Measurements from ENCODE around the gene SERTAD1. TPM values are rescaled to one million over a fixed set of nuclear protein-coding genes. Genes with fewer than 3 reads are reported as not detected.

Gene SERTAD1
- polyA plus RNA-seq, 4 donors = 8.7 to 29.7 (median 22.6) TPM

GRCh38 chr19:40417643-40417981 is 8.2 kb downstream of the SERTAD1 start:
- DNase-seq (no peak), FAIRE-seq (no peak)
- WGBS, 3 donors = 76 to 82% (median 76%) methylated on average over 4 of the region's 4 CpGs
- Histone ChIP-seq H3K4me1 (ENCODE audit: control insufficient read depth in 3 of 3, insufficient read depth in 2 of 3, low read depth in 1 of 3, low read length in 2 of 3) (peaks cover 0 to 34% (median 0%) of the 10 kb centered on the region in 3 donors), H3K9me3 (ENCODE audit: control insufficient read depth in 2 of 2, insufficient read depth in 1 of 2, low read depth in 1 of 2, low read length in 1 of 2) (no peaks in the 10 kb centered on the region), H3K4me3 (ENCODE audit: low read depth in 1 of 3, low read length in 3 of 3) (no peak overlapping the region), H3K36me3 (ENCODE audit: control insufficient read depth in 3 of 3, insufficient read depth in 2 of 3, low read depth in 1 of 3, low read length in 3 of 3) (peaks cover 0 to 7% (median 3%) of the 10 kb centered on the region in 3 donors), H3K27me3 (ENCODE audit: control insufficient read depth in 3 of 3, insufficient read depth in 3 of 3, low read length in 3 of 3) (peaks cover 0 to 4% (median 0%) of the 10 kb centered on the region in 3 donors), H3K27ac (ENCODE audit: low read depth in 1 of 3, low read length in 2 of 3) (peak overlapping the region in 2 of 3 donors; percentile 78 to 83)

GRCh38 chr19:40416918-40417642 is 8.7 kb downstream of the SERTAD1 start:
- Histone ChIP-seq H3K4me1 (ENCODE audit: control insufficient read depth in 3 of 3, insufficient read depth in 2 of 3, low read depth in 1 of 3, low read length in 2 of 3) (peaks cover 0 to 33% (median 0%) of the 10 kb centered on the region in 3 donors), H3K27me3 (ENCODE audit: control insufficient read depth in 3 of 3, insufficient read depth in 3 of 3, low read length in 3 of 3) (peaks cover 0 to 4% (median 0%) of the 10 kb centered on the region in 3 donors), H3K27ac (ENCODE audit: low read depth in 1 of 3, low read length in 2 of 3) (peak overlapping the region in 2 of 3 donors; percentile 78 to 83), H3K9me3 (ENCODE audit: control insufficient read depth in 2 of 2, insufficient read depth in 1 of 2, low read depth in 1 of 2, low read length in 1 of 2) (no peaks in the 10 kb centered on the region), H3K36me3 (ENCODE audit: control insufficient read depth in 3 of 3, insufficient read depth in 2 of 3, low read depth in 1 of 3, low read length in 3 of 3) (peaks cover 0 to 3% (median 0%) of the 10 kb centered on the region in 3 donors), H3K4me3 (ENCODE audit: low read depth in 1 of 3, low read length in 3 of 3) (no peak overlapping the region)
- 40 to 54% (median 43%) methylated on average over 16 of the region's 16 CpGs for WGBS, 3 donors
- FAIRE-seq = no peak
- DNase-seq = peak in 1 of 2 donors; percentile 50

- H3K27ac ChIP-seq (ENCODE audit: low read depth in 1 of 3, low read length in 2 of 3) = no peak overlapping the region
- FAIRE-seq = no peak
- H3K4me3 ChIP-seq (ENCODE audit: low read depth in 1 of 3, low read length in 3 of 3) = no peak overlapping the region
- DNase-seq = no peak
- H3K27me3 ChIP-seq (ENCODE audit: control insufficient read depth in 3 of 3, insufficient read depth in 3 of 3, low read length in 3 of 3) = peaks cover 0 to 4% (median 0%) of the 10 kb centered on the region in 3 donors
- H3K9me3 ChIP-seq (ENCODE audit: control insufficient read depth in 2 of 2, insufficient read depth in 1 of 2, low read depth in 1 of 2, low read length in 1 of 2) = no peaks in the 10 kb centered on the region
- no peaks in the 10 kb centered on the region for H3K36me3 ChIP-seq (ENCODE audit: control insufficient read depth in 3 of 3, insufficient read depth in 2 of 3, low read depth in 1 of 3, low read length in 3 of 3)
- peaks cover 0 to 30% (median 0%) of the 10 kb centered on the region in 3 donors for H3K4me1 ChIP-seq (ENCODE audit: control insufficient read depth in 3 of 3, insufficient read depth in 2 of 3, low read depth in 1 of 3, low read length in 2 of 3)
- 65 to 82% (median 71%) methylated on average over 2 of the region's 2 CpGs for WGBS, 3 donors
Measured at GRCh38 chr19:40415768-40416167, 10.0 kb downstream of the SERTAD1 start.

GRCh38 chr19:40414542-40415535 is 11.0 kb downstream of the SERTAD1 start:
- DNase-seq = no peak
- no peak overlapping the region for H3K4me3 ChIP-seq (ENCODE audit: low read depth in 1 of 3, low read length in 3 of 3)

GRCh38 chr19:40413291-40413845 is 12.4 kb downstream of the SERTAD1 start, which contains the start of gene PRX:
Gene PRX (minus strand): TSS chr19:40413378. CDS start chr19:40407932, 5,446 bp downstream.
- FAIRE-seq = no peak
- peaks cover 0 to 27% (median 0%) of the 10 kb centered on the region in 3 donors for H3K4me1 ChIP-seq (ENCODE audit: control insufficient read depth in 3 of 3, insufficient read depth in 2 of 3, low read depth in 1 of 3, low read length in 2 of 3)
- H3K27me3 ChIP-seq (ENCODE audit: control insufficient read depth in 3 of 3, insufficient read depth in 3 of 3, low read length in 3 of 3) = peaks cover 0 to 4% (median 0%) of the 10 kb centered on the region in 3 donors
- H3K36me3 ChIP-seq (ENCODE audit: control insufficient read depth in 3 of 3, insufficient read depth in 2 of 3, low read depth in 1 of 3, low read length in 3 of 3) = no peaks in the 10 kb centered on the region
- DNase-seq = no peak
- no peak within 1 kb of the TSS for H3K27ac ChIP-seq (ENCODE audit: low read depth in 1 of 3, low read length in 2 of 3)
- H3K9me3 ChIP-seq (ENCODE audit: control insufficient read depth in 2 of 2, insufficient read depth in 1 of 2, low read depth in 1 of 2, low read length in 1 of 2) = no peaks in the 10 kb centered on the region
- WGBS, 3 donors = 37 to 62% (median 62%) methylated on average over 13 to 18 of the region's 18 CpGs
- no peak within 1 kb of the TSS for H3K4me3 ChIP-seq (ENCODE audit: low read depth in 1 of 3, low read length in 3 of 3)

More at GRCh38 chr19:40414542-40415535, 11.0 kb downstream of the SERTAD1 start:
- H3K9me3 ChIP-seq (ENCODE audit: control insufficient read depth in 2 of 2, insufficient read depth in 1 of 2, low read depth in 1 of 2, low read length in 1 of 2) = no peaks in the 10 kb centered on the region
- no peaks in the 10 kb centered on the region for H3K36me3 ChIP-seq (ENCODE audit: control insufficient read depth in 3 of 3, insufficient read depth in 2 of 3, low read depth in 1 of 3, low read length in 3 of 3)
- 84 to 90% (median 86%) methylated on average over 19 to 21 of the region's 21 CpGs for WGBS, 3 donors
- H3K4me1 ChIP-seq (ENCODE audit: control insufficient read depth in 3 of 3, insufficient read depth in 2 of 3, low read depth in 1 of 3, low read length in 2 of 3) = peaks cover 0 to 27% (median 0%) of the 10 kb centered on the region in 3 donors
- no peak overlapping the region for H3K27ac ChIP-seq (ENCODE audit: low read depth in 1 of 3, low read length in 2 of 3)
- no peak for FAIRE-seq
- peaks cover 0 to 4% (median 0%) of the 10 kb centered on the region in 3 donors for H3K27me3 ChIP-seq (ENCODE audit: control insufficient read depth in 3 of 3, insufficient read depth in 3 of 3, low read length in 3 of 3)

- Histone ChIP-seq H3K4me1 (ENCODE audit: control insufficient read depth in 3 of 3, insufficient read depth in 2 of 3, low read depth in 1 of 3, low read length in 2 of 3) (peaks cover 0 to 27% (median 0%) of the 10 kb centered on the region in 3 donors), H3K36me3 (ENCODE audit: control insufficient read depth in 3 of 3, insufficient read depth in 2 of 3, low read depth in 1 of 3, low read length in 3 of 3) (no peaks in the 10 kb centered on the region), H3K9me3 (ENCODE audit: control insufficient read depth in 2 of 2, insufficient read depth in 1 of 2, low read depth in 1 of 2, low read length in 1 of 2) (no peaks in the 10 kb centered on the region), H3K27ac (ENCODE audit: low read depth in 1 of 3, low read length in 2 of 3) (no peak overlapping the region), H3K27me3 (ENCODE audit: control insufficient read depth in 3 of 3, insufficient read depth in 3 of 3, low read length in 3 of 3) (peaks cover 0 to 4% (median 0%) of the 10 kb centered on the region in 3 donors), H3K4me3 (ENCODE audit: low read depth in 1 of 3, low read length in 3 of 3) (no peak overlapping the region)
- FAIRE-seq (no peak), DNase-seq (no peak)
- WGBS, 3 donors = 76 to 89% (median 86%) methylated on average over 3 to 4 of the region's 4 CpGs
Measured at GRCh38 chr19:40412866-40413265, 12.9 kb downstream of the SERTAD1 start.

- FAIRE-seq (no peak), DNase-seq (no peak)
- H3K4me3 ChIP-seq (ENCODE audit: low read depth in 1 of 3, low read length in 3 of 3) = no peak overlapping the region
- peaks cover 0 to 19% (median 0%) of the 10 kb centered on the region in 3 donors for H3K4me1 ChIP-seq (ENCODE audit: control insufficient read depth in 3 of 3, insufficient read depth in 2 of 3, low read depth in 1 of 3, low read length in 2 of 3)
- no peaks in the 10 kb centered on the region for H3K9me3 ChIP-seq (ENCODE audit: control insufficient read depth in 2 of 2, insufficient read depth in 1 of 2, low read depth in 1 of 2, low read length in 1 of 2)
- peaks cover 0 to 4% (median 0%) of the 10 kb centered on the region in 3 donors for H3K27me3 ChIP-seq (ENCODE audit: control insufficient read depth in 3 of 3, insufficient read depth in 3 of 3, low read length in 3 of 3)
- no peak overlapping the region for H3K27ac ChIP-seq (ENCODE audit: low read depth in 1 of 3, low read length in 2 of 3)
- 69 to 72% (median 72%) methylated on average over 8 of the region's 8 CpGs for WGBS, 3 donors
- no peaks in the 10 kb centered on the region for H3K36me3 ChIP-seq (ENCODE audit: control insufficient read depth in 3 of 3, insufficient read depth in 2 of 3, low read depth in 1 of 3, low read length in 3 of 3)
Measured at GRCh38 chr19:40411958-40412499, 13.8 kb downstream of the SERTAD1 start.
